ENCODE measurements around the gene MBNL2.

The MBNL2 gene

GRCh38 chr13:97422118-97423054, 200.3 kb downstream of the MBNL2 start:
- DNase-seq (ENCODE audit: low read depth in 2 of 2) = no peak

GRCh38 chr13:97423300-97424045, 201.3 kb downstream of the MBNL2 start:
- DNase-seq (ENCODE audit: low read depth in 2 of 2) = no peak

- no peak for DNase-seq (ENCODE audit: low read depth in 2 of 2)
These were observed 203.5 kb downstream of the MBNL2 start for GRCh38 chr13:97425590-97425989.

- no peak for DNase-seq (ENCODE audit: low read depth in 2 of 2)
These were observed 204.6 kb downstream of the MBNL2 start for GRCh38 chr13:97426695-97427094.

- DNase-seq (ENCODE audit: low read depth in 2 of 2) = no peak
These were observed 207.5 kb downstream of the MBNL2 start for GRCh38 chr13:97429681-97430081.

GRCh38 chr13:97430296-97430695, 208.2 kb downstream of the MBNL2 start:
- DNase-seq (ENCODE audit: low read depth in 2 of 2) = no peak

GRCh38 chr13:97431171-97431764, 209.1 kb downstream of the MBNL2 start:
- no peak for DNase-seq (ENCODE audit: low read depth in 2 of 2)

GRCh38 chr13:97432232-97432916, 210.2 kb downstream of the MBNL2 start:
- no peak for DNase-seq (ENCODE audit: low read depth in 2 of 2)

- DNase-seq (ENCODE audit: low read depth in 2 of 2) = peak; percentile 96 to 98
These were observed 211.0 kb downstream of the MBNL2 start for GRCh38 chr13:97432917-97433726.

GRCh38 chr13:97433727-97434396, 211.7 kb downstream of the MBNL2 start, which contains the start of gene RAP2A:
Gene RAP2A, plus strand, starts transcription at chr13:97434169. Its CDS starts 302 bp downstream, at chr13:97434471.
- DNase-seq (ENCODE audit: low read depth in 2 of 2) = peak; percentile 83 to 87

GRCh38 chr13:97434397-97435201, 212.5 kb downstream of the MBNL2 start:
- DNase-seq (ENCODE audit: low read depth in 2 of 2) = peak; percentile 5 to 10

GRCh38 chr13:97435323-97435722, 213.2 kb downstream of the MBNL2 start:
- no peak for DNase-seq (ENCODE audit: low read depth in 2 of 2)

GRCh38 chr13:97435794-97436193, 213.7 kb downstream of the MBNL2 start:
- no peak for DNase-seq (ENCODE audit: low read depth in 2 of 2)

GRCh38 chr13:97436845-97437244, 214.7 kb downstream of the MBNL2 start:
- DNase-seq (ENCODE audit: low read depth in 2 of 2) = no peak

GRCh38 chr13:97437729-97438128, 215.6 kb downstream of the MBNL2 start:
- no peak for DNase-seq (ENCODE audit: low read depth in 2 of 2)

GRCh38 chr13:97438856-97439595, 216.9 kb downstream of the MBNL2 start:
- no peak for DNase-seq (ENCODE audit: low read depth in 2 of 2)

- no peak for DNase-seq (ENCODE audit: low read depth in 2 of 2)
These were observed 218.6 kb downstream of the MBNL2 start for GRCh38 chr13:97440598-97441170.

GRCh38 chr13:97441368-97441767, 219.2 kb downstream of the MBNL2 start:
- DNase-seq (ENCODE audit: low read depth in 2 of 2) = no peak

Measured in stimulated activated CD4-positive, alpha-beta T cell treated with anti-CD3 and anti-CD28 coated beads, Interleukin-15, amount 100 ng/mL, for 48 hours (primary cell).